Neutrophil (primary cell): Measurements from ENCODE around the gene VWA5A.

Source experiments
- H3K27ac ChIP-seq: fragments of 200-600 bp; sonication (generic); 2 replicates; pipeline ENCODE4 v1.5.1; 2016; ENCODE audit warnings: mild to moderate bottlenecking, moderate library complexity
- H3K27me3 ChIP-seq: fragments of 200-600 bp; sonication (generic); 2 replicates; pipeline ENCODE4 v1.6.0; 2016; ENCODE audit warnings: mild to moderate bottlenecking
- H3K36me3 ChIP-seq: fragments of 200-600 bp; sonication (generic); 2 replicates; pipeline ENCODE4 v1.5.1; 2017
- H3K4me1 ChIP-seq, 2 experiments: fragments of 200-600 bp in 1 of 2; sonication (generic) in 1 of 2; 1 replicate in 1 of 2; 2 replicates in 1 of 2; pipeline versions ENCODE4 v1.5.1 to v1.6.1; 2013 to 2016; ENCODE audit warnings: low read depth in 1 of 2, low read length in 1 of 2, mild to moderate bottlenecking in 1 of 2, moderate library complexity in 1 of 2; ENCODE audit not compliant: control insufficient read depth in 1 of 2, insufficient read depth in 1 of 2
- H3K4me3 ChIP-seq, 2 experiments: fragments of 200-600 bp in 1 of 2; sonication (generic) in 1 of 2; 1 replicate in 1 of 2; 2 replicates in 1 of 2; pipeline ENCODE4 v1.5.1; 2013 to 2016; ENCODE audit warnings: low read depth in 1 of 2, low read length in 1 of 2, mild to moderate bottlenecking in 1 of 2, moderate library complexity in 1 of 2
- H3K9me3 ChIP-seq: fragments of 200-600 bp; sonication (generic); 2 replicates; pipeline ENCODE4 v1.5.1; 2016
- TF ChIP-seq, protein P1 (sequence below): fragments of 200-600 bp; sonication (generic); IDR thresholded peaks from 2 replicates; pipeline ENCODE4 v1.5.1; 2016; ENCODE audit warnings: antibody characterized with exemption

VWA5A gene

GRCh38 chr11:124072147-124072546 lies 43.1 kb upstream of the VWA5A start:
- no peak overlapping the region for H3K27ac ChIP-seq
- TF ChIP-seq, protein P1, sequence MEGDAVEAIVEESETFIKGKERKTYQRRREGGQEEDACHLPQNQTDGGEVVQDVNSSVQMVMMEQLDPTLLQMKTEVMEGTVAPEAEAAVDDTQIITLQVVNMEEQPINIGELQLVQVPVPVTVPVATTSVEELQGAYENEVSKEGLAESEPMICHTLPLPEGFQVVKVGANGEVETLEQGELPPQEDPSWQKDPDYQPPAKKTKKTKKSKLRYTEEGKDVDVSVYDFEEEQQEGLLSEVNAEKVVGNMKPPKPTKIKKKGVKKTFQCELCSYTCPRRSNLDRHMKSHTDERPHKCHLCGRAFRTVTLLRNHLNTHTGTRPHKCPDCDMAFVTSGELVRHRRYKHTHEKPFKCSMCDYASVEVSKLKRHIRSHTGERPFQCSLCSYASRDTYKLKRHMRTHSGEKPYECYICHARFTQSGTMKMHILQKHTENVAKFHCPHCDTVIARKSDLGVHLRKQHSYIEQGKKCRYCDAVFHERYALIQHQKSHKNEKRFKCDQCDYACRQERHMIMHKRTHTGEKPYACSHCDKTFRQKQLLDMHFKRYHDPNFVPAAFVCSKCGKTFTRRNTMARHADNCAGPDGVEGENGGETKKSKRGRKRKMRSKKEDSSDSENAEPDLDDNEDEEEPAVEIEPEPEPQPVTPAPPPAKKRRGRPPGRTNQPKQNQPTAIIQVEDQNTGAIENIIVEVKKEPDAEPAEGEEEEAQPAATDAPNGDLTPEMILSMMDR, result no peak
- H3K9me3 ChIP-seq, result no peaks in the 10 kb centered on the region
- no peak overlapping the region for H3K4me3 ChIP-seq
- peaks cover 19% of the 10 kb centered on the region for H3K27me3 ChIP-seq
- peaks cover 15 to 36% of the 10 kb centered on the region in 2 experiments for H3K4me1 ChIP-seq
- H3K36me3 ChIP-seq, result no peaks in the 10 kb centered on the region

GRCh38 chr11:124074554-124074953 lies 40.7 kb upstream of the VWA5A start:
- H3K36me3 ChIP-seq, result no peaks in the 10 kb centered on the region
- no peak overlapping the region for H3K4me3 ChIP-seq
- TF ChIP-seq, protein P1, result no peak
- no peak overlapping the region for H3K27ac ChIP-seq
- H3K27me3 ChIP-seq, result peaks cover 19% of the 10 kb centered on the region
- H3K4me1 ChIP-seq, result peaks cover 7 to 25% of the 10 kb centered on the region in 2 experiments
- H3K9me3 ChIP-seq, result no peaks in the 10 kb centered on the region

DNA sequence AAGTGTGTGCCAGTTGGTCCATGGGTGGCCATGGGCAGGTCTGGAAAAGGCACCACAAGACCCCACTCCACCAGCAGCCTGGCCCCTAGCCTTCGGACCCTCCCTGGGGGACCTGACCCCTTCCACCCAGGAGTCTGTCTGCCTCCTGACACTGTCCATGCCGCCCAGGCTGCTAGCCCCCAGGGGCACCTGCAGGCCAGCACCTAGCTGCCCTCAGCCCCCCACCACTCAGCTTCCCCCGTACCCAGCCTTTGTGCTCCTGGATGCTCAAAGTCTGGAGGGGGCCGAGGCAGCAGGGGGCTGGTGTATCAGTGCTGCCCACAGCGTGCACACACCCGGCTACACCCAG lies 39.8 kb upstream of the VWA5A start:
- Histone ChIP-seq H3K27ac (no peak overlapping the region), H3K27me3 (peaks cover 19% of the 10 kb centered on the region), H3K36me3 (no peaks in the 10 kb centered on the region), H3K9me3 (no peaks in the 10 kb centered on the region), H3K4me1 (peaks cover 4 to 19% of the 10 kb centered on the region in 2 experiments), H3K4me3 (no peak overlapping the region)
- TF ChIP-seq, protein P1, result no peak

GRCh38 chr11:124075841-124076651 lies 39.2 kb upstream of the VWA5A start:
- H3K36me3 ChIP-seq, result no peaks in the 10 kb centered on the region

GRCh38 chr11:124077266-124077665 lies 38.0 kb upstream of the VWA5A start:
- Histone ChIP-seq H3K36me3 (no peaks in the 10 kb centered on the region), H3K27me3 (peaks cover 19% of the 10 kb centered on the region), H3K4me1 (peaks cover 4 to 14% of the 10 kb centered on the region in 2 experiments), H3K4me3 (no peak overlapping the region), H3K27ac (no peak overlapping the region), H3K9me3 (no peaks in the 10 kb centered on the region)
- TF ChIP-seq, protein P1, result no peak

More at GRCh38 chr11:124075841-124076651, 39.2 kb upstream of the VWA5A start:
- no peaks in the 10 kb centered on the region for H3K9me3 ChIP-seq
- H3K27me3 ChIP-seq, result peaks cover 19% of the 10 kb centered on the region
- TF ChIP-seq, protein P1, result no peak
- peaks cover 4 to 13% of the 10 kb centered on the region in 2 experiments for H3K4me1 ChIP-seq
- no peak overlapping the region for H3K27ac ChIP-seq
- peak overlapping the region in 1 of 2 experiments; percentile 23 for H3K4me3 ChIP-seq
